ENCODE results near the gene IGSF21.

IGSF21 gene

GRCh38 chr1:18271336-18271735 lies 163.7 kb downstream of the IGSF21 start:
- DNase-seq (ENCODE audit: low read depth, low spot score): no peak
- H3K4me3 ChIP-seq (ENCODE audit: low read depth, low read length): no peak overlapping the region
- no peak for TF ChIP-seq CTCF (IDR thresholded peaks at IDR 0.05; ENCODE audit: low read depth, low read length)
- in situ Hi-C loops (cut with HindIII; ENCODE audit: low sequenced_read_pairs): no loop called here

- no peak for TF ChIP-seq CTCF (IDR thresholded peaks at IDR 0.05; ENCODE audit: low read depth, low read length)
- no peak for DNase-seq (ENCODE audit: low read depth, low spot score)
- H3K4me3 ChIP-seq (ENCODE audit: low read depth, low read length): no peak overlapping the region
- in situ Hi-C loops (cut with HindIII; ENCODE audit: low sequenced_read_pairs): no loop called here
Observed at GRCh38 chr1:18278946-18279345, 171.3 kb downstream of the IGSF21 start.

- no peak for TF ChIP-seq CTCF (IDR thresholded peaks at IDR 0.05; ENCODE audit: low read depth, low read length)
- no peak for DNase-seq (ENCODE audit: low read depth, low spot score)
- in situ Hi-C loops (cut with HindIII; ENCODE audit: low sequenced_read_pairs): no loop called here
- H3K4me3 ChIP-seq (ENCODE audit: low read depth, low read length): no peak overlapping the region
Observed at GRCh38 chr1:18279351-18280074, 171.9 kb downstream of the IGSF21 start.

GRCh38 chr1:18280956-18281355 lies 173.4 kb downstream of the IGSF21 start:
- H3K4me3 ChIP-seq (ENCODE audit: low read depth, low read length): no peak overlapping the region
- TF ChIP-seq CTCF (IDR thresholded peaks at IDR 0.05; ENCODE audit: low read depth, low read length): no peak
- in situ Hi-C loops (cut with HindIII; ENCODE audit: low sequenced_read_pairs): no loop called here
- no peak for DNase-seq (ENCODE audit: low read depth, low spot score)

GRCh38 chr1:18282851-18283600 lies 175.4 kb downstream of the IGSF21 start:
- no peak overlapping the region for H3K4me3 ChIP-seq (ENCODE audit: low read depth, low read length)
- in situ Hi-C loops (cut with HindIII; ENCODE audit: low sequenced_read_pairs): no loop called here
- no peak for DNase-seq (ENCODE audit: low read depth, low spot score)
- TF ChIP-seq CTCF (IDR thresholded peaks at IDR 0.05; ENCODE audit: low read depth, low read length): no peak

GRCh38 chr1:18283601-18284385 lies 176.2 kb downstream of the IGSF21 start:
- no peak overlapping the region for H3K4me3 ChIP-seq (ENCODE audit: low read depth, low read length)
- in situ Hi-C loops (cut with HindIII; ENCODE audit: low sequenced_read_pairs): no loop called here
- no peak for DNase-seq (ENCODE audit: low read depth, low spot score)
- TF ChIP-seq CTCF (IDR thresholded peaks at IDR 0.05; ENCODE audit: low read depth, low read length): no peak

Measured in astrocyte of the spinal cord (primary cell).